DND-41 (cell line): ENCODE measurements around the gene GPR162.

Experiments
- CTCF ChIP-seq: IDR thresholded peaks from 2 replicates; pipeline ENCODE4 v1.5.1; 2012; ENCODE audit warnings: borderline replicate concordance, low read length, moderate library complexity, mild to moderate bottlenecking; ENCODE audit not compliant: poor library complexity, severe bottlenecking; ENCODE audit errors: extremely low read depth
- EZH2 ChIP-seq: IDR thresholded peaks from 3 replicates; pipeline ENCODE4 v1.6.1; 2012; ENCODE audit warnings: borderline replicate concordance, low read depth, mild to moderate bottlenecking, moderate library complexity, low read length, inconsistent platforms; ENCODE audit not compliant: severe bottlenecking

- no peak for TF ChIP-seq CTCF
- no peak for TF ChIP-seq EZH2
These were observed 18.0 kb downstream of the GPR162 start for GRCh38 chr12:6839482-6840201.
